Prostate gland (tissue), 2 donors: Measurements from ENCODE around the gene MPZL3. TPM values are rescaled to one million over a fixed set of nuclear protein-coding genes. Genes with fewer than 3 reads are reported as not detected.

Experiments used
- DNase-seq: peaks from one replicate; pipeline ENCODE4 v3.0.0-alpha.2; 2019; ENCODE audit warnings: low spot score
- H3K27ac ChIP-seq, 2 donors: fragments of 200-600 bp; sonication (generic); 2 replicates each; pipeline ENCODE4 v1.5.1; 2017 to 2019
- H3K27me3 ChIP-seq: fragments of 200-600 bp; sonication (generic); replicated peaks from 2 replicates; pipeline ENCODE4 v1.5.1; 2019; ENCODE audit not compliant: insufficient read depth
- H3K36me3 ChIP-seq, 2 donors: fragments of 200-600 bp; sonication (generic); 1 replicate in 1 of 2; 2 replicates in 1 of 2; pipeline versions ENCODE4 v1.5.1 to v1.8.1; 2017 to 2019
- H3K4me1 ChIP-seq: fragments of 200-600 bp; sonication (generic); replicated peaks from 2 replicates; pipeline ENCODE4 v1.5.1; 2019
- H3K4me3 ChIP-seq, 2 donors: fragments of 200-600 bp; sonication (generic); 2 replicates each; pipeline ENCODE4 v1.5.1; 2017 to 2019
- H3K9me3 ChIP-seq: fragments of 200-600 bp; sonication (generic); 2 replicates; pipeline ENCODE4 v1.5.1; 2017
- POLR2A ChIP-seq: fragments of 450-650 bp; IDR thresholded peaks from one replicate; pipeline ENCODE4 v1.6.1; 2016; ENCODE audit warnings: antibody characterized with exemption, mild to moderate bottlenecking
- POLR2AphosphoS5 ChIP-seq: sonication (generic); formaldehyde crosslinking; IDR thresholded peaks from one replicate; pipeline ENCODE4 v1.6.1; 2017; ENCODE audit warnings: antibody characterized with exemption
- WGBS: methylation state at CpG from one replicate; pipeline ENCODE4 v1.1.5; 2018; 5-methylcytosine and 5-hydroxymethylcytosine counted together
- intact Hi-C: fragments of 100-400 bp; cut with DNase I; formaldehyde crosslinking; loops from one replicate; pipeline ENCODE4 v1.14.2; 2022
- total RNA-seq, 2 donors: library from RNA; depleted of rRNA; stranded (reverse); fragments of >200 nt; gene quantifications; one replicate each; pipeline ENCODE4 v1.1.0, GENCODE V29; 2016
- TF ChIP-seq, protein P1 (sequence below), 4 experiments: fragments of 200-600 bp in 2 of 4; fragments of 450-650 bp in 2 of 4; sonication (generic) in 2 of 4; IDR thresholded peaks; 1 replicate in 3 of 4; 2 replicates in 1 of 4; pipeline ENCODE4 v1.5.1; 2016 to 2019; ENCODE audit warnings: antibody characterized with exemption in 4 of 4, mild to moderate bottlenecking in 2 of 4, moderate library complexity in 2 of 4

MPZL3 gene
- total RNA-seq, 2 donors from 2014 or later = 6.2 to 13.0 TPM

DNA sequence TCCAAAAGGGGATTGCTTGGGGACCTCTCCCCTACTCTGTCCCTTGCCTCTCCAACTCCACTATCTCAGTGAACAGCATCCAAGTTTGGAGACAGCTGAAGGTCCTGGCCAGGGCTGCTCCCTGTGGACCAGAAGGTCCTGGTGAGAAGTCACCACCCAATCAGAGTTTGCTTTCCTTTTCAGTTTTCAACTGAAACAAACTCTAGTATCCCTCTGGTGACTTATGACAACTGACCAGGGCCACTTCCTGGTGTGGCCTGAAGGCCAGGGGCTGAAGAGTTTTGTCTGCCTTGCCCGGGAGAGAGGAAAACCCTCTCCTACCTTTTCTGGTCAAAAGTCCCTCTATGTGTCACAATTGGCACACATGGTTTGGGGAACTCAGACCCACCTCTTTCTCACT, 32.4 kb downstream of the MPZL3 start:
- Histone ChIP-seq H3K27me3 (no peaks in the 10 kb centered on the region), H3K36me3 (no peaks in the 10 kb centered on the region), H3K4me1 (no peaks in the 10 kb centered on the region), H3K27ac (no peak overlapping the region), H3K4me3 (no peak overlapping the region), H3K9me3 (no peaks in the 10 kb centered on the region)
- WGBS = 80% methylated on average over 1 of the region's 1 CpG
- no peak for DNase-seq
- intact Hi-C loops = no loop called here
- TF ChIP-seq POLR2A (no peak), POLR2AphosphoS5 (no peak)
- TF ChIP-seq, protein P1, sequence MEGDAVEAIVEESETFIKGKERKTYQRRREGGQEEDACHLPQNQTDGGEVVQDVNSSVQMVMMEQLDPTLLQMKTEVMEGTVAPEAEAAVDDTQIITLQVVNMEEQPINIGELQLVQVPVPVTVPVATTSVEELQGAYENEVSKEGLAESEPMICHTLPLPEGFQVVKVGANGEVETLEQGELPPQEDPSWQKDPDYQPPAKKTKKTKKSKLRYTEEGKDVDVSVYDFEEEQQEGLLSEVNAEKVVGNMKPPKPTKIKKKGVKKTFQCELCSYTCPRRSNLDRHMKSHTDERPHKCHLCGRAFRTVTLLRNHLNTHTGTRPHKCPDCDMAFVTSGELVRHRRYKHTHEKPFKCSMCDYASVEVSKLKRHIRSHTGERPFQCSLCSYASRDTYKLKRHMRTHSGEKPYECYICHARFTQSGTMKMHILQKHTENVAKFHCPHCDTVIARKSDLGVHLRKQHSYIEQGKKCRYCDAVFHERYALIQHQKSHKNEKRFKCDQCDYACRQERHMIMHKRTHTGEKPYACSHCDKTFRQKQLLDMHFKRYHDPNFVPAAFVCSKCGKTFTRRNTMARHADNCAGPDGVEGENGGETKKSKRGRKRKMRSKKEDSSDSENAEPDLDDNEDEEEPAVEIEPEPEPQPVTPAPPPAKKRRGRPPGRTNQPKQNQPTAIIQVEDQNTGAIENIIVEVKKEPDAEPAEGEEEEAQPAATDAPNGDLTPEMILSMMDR (IDR thresholded peaks at IDR 0.05) = no peak

DNA sequence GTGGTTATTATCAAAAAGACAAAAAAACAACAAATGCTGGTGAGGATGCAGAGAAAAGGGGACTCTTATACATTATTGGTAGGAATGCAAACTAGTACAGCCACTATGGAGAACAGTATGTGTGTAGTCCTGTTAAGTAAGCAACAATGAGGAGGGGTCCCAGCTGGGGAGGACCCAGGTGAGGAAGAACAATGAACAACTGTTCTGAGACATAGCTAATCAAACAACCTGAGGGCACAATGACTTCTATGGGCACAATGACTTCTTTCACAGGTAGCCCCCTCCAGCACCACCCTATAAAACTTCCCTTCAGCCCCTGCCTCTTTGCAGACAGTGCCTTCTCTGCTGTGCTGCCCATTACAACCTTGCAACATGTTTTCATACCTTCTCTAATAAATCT, 32.9 kb downstream of the MPZL3 start:
- Histone ChIP-seq H3K4me3 (no peak overlapping the region), H3K27ac (no peak overlapping the region), H3K9me3 (no peaks in the 10 kb centered on the region), H3K4me1 (no peaks in the 10 kb centered on the region), H3K27me3 (no peaks in the 10 kb centered on the region), H3K36me3 (no peaks in the 10 kb centered on the region)
- intact Hi-C loops = no loop called here
- no peak for DNase-seq
- TF ChIP-seq, protein P1 (IDR thresholded peaks at IDR 0.05) = no peak
- TF ChIP-seq POLR2AphosphoS5 = no peak
- TF ChIP-seq POLR2A = no peak

DNA sequence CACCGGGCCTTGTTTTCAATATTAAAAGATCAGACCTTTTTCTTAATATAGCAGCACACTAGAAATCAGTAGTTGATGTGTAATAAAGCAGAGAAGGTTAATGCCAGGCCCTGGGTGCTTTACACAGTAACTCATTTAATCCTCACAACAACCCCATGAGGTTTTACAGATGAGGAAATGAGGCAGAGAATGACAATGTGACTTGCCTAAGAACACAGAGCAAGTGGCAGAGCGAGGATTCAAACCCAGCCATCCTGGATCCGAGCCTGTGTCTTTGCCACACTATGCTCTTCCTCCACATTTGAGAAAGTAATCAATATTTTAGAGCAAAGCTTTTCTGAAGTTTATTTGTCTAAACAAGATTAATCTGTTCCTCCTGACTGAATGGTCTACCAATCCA, 34.6 kb downstream of the MPZL3 start:
- no peaks in the 10 kb centered on the region for H3K27me3 ChIP-seq
- H3K36me3 ChIP-seq = no peaks in the 10 kb centered on the region
- WGBS = 93% methylated on average over 3 of the region's 3 CpGs

DNA sequence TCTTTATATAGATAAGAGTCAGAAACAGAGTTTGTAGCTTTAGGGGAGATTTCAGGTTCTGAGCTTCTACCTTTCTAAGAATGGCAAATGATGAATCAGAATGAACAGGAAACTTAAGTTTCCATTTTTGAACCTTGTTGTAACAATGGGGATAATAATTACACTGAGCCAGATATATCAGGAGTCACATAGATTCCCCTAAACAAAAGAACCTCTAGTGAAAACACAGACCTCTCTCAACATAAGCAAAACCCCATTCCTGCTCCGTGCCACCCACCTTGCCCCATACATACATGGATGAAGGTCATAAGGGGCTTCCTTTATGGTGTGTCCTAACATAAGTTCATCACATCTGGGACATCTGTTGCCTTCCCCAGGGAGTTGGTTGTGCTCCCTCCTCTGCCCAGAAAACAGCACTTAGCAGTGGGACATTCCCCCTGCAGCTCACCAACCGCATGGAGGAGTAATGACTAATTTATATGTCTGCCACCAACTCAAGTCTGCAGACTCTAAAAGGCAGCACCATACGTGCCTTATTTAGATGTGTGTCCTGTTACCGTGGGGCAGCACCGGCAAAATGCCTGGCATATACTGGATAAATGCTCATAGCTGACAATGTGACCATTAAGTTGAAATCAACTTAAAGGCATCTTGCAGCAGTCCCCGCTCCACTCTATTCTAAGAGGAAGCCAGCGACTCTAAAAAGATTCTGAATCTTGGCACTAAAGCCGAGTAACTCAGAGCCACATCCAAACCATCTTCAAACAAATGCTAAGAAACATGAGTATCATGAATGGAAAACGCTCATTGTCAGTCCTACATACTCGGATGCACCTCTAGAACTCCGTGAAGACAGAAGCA, 35.3 kb downstream of the MPZL3 start:
- TF ChIP-seq POLR2AphosphoS5 (no peak), POLR2A (no peak)
- TF ChIP-seq, protein P1 (IDR thresholded peaks at IDR 0.05) = no peak
- H3K9me3 ChIP-seq = no peaks in the 10 kb centered on the region
- no peak for DNase-seq
- H3K4me3 ChIP-seq = no peak overlapping the region
- no peak overlapping the region for H3K27ac ChIP-seq
- H3K36me3 ChIP-seq = no peaks in the 10 kb centered on the region
- 67% methylated on average over 11 of the region's 11 CpGs for WGBS
- no peaks in the 10 kb centered on the region for H3K4me1 ChIP-seq
- H3K27me3 ChIP-seq = no peaks in the 10 kb centered on the region
- intact Hi-C loops = no loop called here

More for the DNA sequence above, 34.6 kb downstream of the MPZL3 start:
- TF ChIP-seq, protein P1 (IDR thresholded peaks at IDR 0.05) = no peak
- no peak for TF ChIP-seq POLR2A
- TF ChIP-seq POLR2AphosphoS5 = no peak
- intact Hi-C loops = no loop called here
- Histone ChIP-seq H3K9me3 (no peaks in the 10 kb centered on the region), H3K4me1 (no peaks in the 10 kb centered on the region), H3K27ac (no peak overlapping the region), H3K4me3 (no peak overlapping the region)
- DNase-seq = no peak

DNA sequence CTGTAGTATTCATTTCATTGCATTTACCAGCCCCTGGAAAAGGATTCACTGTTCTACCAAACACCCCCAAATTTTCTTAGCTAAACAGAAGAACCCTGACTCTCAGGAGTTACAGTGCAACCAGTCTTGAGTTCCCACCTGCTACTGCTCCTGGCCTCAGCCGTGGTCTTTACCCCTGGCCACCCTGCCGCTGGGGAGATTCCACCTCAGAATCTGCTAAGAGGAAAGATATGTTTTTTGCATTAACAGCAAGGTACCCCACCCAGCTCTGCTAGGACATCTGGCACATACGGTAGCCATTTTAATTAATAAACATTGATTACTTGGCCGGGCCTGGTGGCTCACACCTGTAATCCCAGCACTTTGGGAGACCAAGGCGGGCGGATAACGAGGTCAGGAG, 36.4 kb downstream of the MPZL3 start:
- H3K4me3 ChIP-seq = no peak overlapping the region
- DNase-seq = no peak
- H3K36me3 ChIP-seq = no peaks in the 10 kb centered on the region
- WGBS = 96% methylated on average over 7 of the region's 7 CpGs
- no peaks in the 10 kb centered on the region for H3K4me1 ChIP-seq
- no peaks in the 10 kb centered on the region for H3K9me3 ChIP-seq
- TF ChIP-seq, protein P1 (IDR thresholded peaks at IDR 0.05) = no peak
- TF ChIP-seq POLR2AphosphoS5 = no peak
- TF ChIP-seq POLR2A = no peak
- intact Hi-C loops = no loop called here
- no peak overlapping the region for H3K27ac ChIP-seq
- H3K27me3 ChIP-seq = no peaks in the 10 kb centered on the region
